HCT116 (cell line): ENCODE data around the gene LRRC42. TPM values are rescaled to one million over a fixed set of nuclear protein-coding genes. Genes with fewer than 3 reads are reported as not detected.

Experiments
- ATAC-seq: fragments of 200-7000 bp; cut with Tn5 transposase; 2 replicates; pipeline ENCODE4 v1.9.1; 2020; ENCODE audit warnings: mild to moderate bottlenecking, moderate library complexity
- BruUV-seq: library from RNA; stranded (reverse); fragments of 400-500 nt; replicated peaks from 2 replicates; lab custom pipeline; 2021; lab: Mats Ljungman, UMichigan
- CTCF ChIA-PET: fragments of 300-600 bp; sonication (Branson Sonifier 250); formaldehyde crosslinking; loops from one replicate; lab custom pipeline; 2021; ENCODE audit warnings: antibody characterized with exemption; lab: Charles Lee
- POLR2A ChIA-PET: fragments of 300-600, 350-600 bp; sonication (Branson Sonifier 250); formaldehyde crosslinking; loops from one replicate; lab custom pipeline; 2021; ENCODE audit warnings: antibody characterized with exemption; lab: Charles Lee
- RAD21 ChIA-PET, 2 experiments: fragments of 300-600 bp; sonication (Branson Sonifier 250); formaldehyde crosslinking; loops; one replicate each; lab custom pipeline; 2023; ENCODE audit warnings: low total read pairs in 2 of 2; ENCODE audit not compliant: uncharacterized antibody in 2 of 2, unreplicated experiment in 2 of 2, low non-redundant PET in 1 of 2; lab: Charles Lee
- DNase-seq: peaks from one replicate; pipeline ENCODE4 v3.0.0-alpha.2; 2010; ENCODE audit warnings: low read depth, low spot score
- H2AFZ ChIP-seq: fragments of 200-600 bp; shearing (Covaris generic), sonication (generic); 2 replicates; pipeline ENCODE4 v1.6.1; 2017; ENCODE audit warnings: low read depth, mixed run types, mixed read lengths, antibody characterized with exemption, low read length; ENCODE audit not compliant: poor library complexity, severe bottlenecking
- H3K27ac ChIP-seq: 2 replicates; pipeline ENCODE4 v1.5.1; 2012; ENCODE audit warnings: low read depth, low read length
- H3K27me3 ChIP-seq: fragments of 200-600 bp; sonication (generic); 2 replicates; pipeline ENCODE4 v1.6.1; 2016; ENCODE audit warnings: mixed run types, low read length, mixed read lengths; ENCODE audit not compliant: insufficient read depth
- H3K36me3 ChIP-seq, 2 experiments: fragments of 200-500 bp in 1 of 2; fragments of 200-600 bp in 1 of 2; sonication (Bioruptor generic) in 1 of 2; sonication (generic) in 1 of 2; 2 replicates each; pipeline versions ENCODE4 v1.5.1 to v1.6.1; 2014 to 2016; ENCODE audit warnings: low read length in 2 of 2, inconsistent platforms in 1 of 2, mixed read lengths in 1 of 2, mixed run types in 1 of 2; ENCODE audit not compliant: insufficient read depth in 2 of 2, control insufficient read depth in 1 of 2
- H3K4me1 ChIP-seq, 2 experiments: fragments of 200-600 bp in 1 of 2; sonication (generic) in 1 of 2; 2 replicates each; pipeline versions ENCODE4 v1.5.1 to v1.6.1; 2012 to 2017; ENCODE audit warnings: low read length in 2 of 2, inconsistent platforms in 1 of 2, mild to moderate bottlenecking in 1 of 2, mixed read lengths in 1 of 2, mixed run types in 1 of 2, moderate library complexity in 1 of 2; ENCODE audit not compliant: insufficient read depth in 2 of 2, control insufficient read depth in 1 of 2
- H3K4me2 ChIP-seq: fragments of 200-600 bp; sonication (generic); 2 replicates; pipeline ENCODE4 v1.6.1; 2017; ENCODE audit warnings: mixed run types, low read length, mixed read lengths
- H3K4me3 ChIP-seq, 2 experiments: fragments of 200-600 bp in 1 of 2; sonication (generic) in 1 of 2; replicated peaks in 1 of 2; 2 replicates each; pipeline ENCODE4 v1.5.1; 2011 to 2016; ENCODE audit warnings: low read length in 2 of 2, control low read depth in 1 of 2, low read depth in 1 of 2, mild to moderate bottlenecking in 1 of 2, mixed read lengths in 1 of 2, mixed run types in 1 of 2
- H3K79me2 ChIP-seq: fragments of 200-600 bp; sonication (generic); 2 replicates; pipeline ENCODE4 v1.6.1; 2017; ENCODE audit warnings: mild to moderate bottlenecking, mixed run types, low read length, moderate library complexity, mixed read lengths; ENCODE audit not compliant: insufficient read depth
- H3K9ac ChIP-seq: fragments of 200-600 bp; sonication (generic); 2 replicates; pipeline ENCODE4 v1.6.1; 2016; ENCODE audit warnings: low read length, mixed read lengths
- H3K9me2 ChIP-seq: fragments of 200-600 bp; sonication (generic), shearing (Covaris generic); 2 replicates; pipeline ENCODE4 v1.6.1; 2017; ENCODE audit warnings: mixed run types, mild to moderate bottlenecking, moderate library complexity; ENCODE audit not compliant: insufficient read depth
- H3K9me3 ChIP-seq, 2 experiments: fragments of 200-500 bp in 1 of 2; fragments of 200-600 bp in 1 of 2; sonication (Bioruptor generic) in 1 of 2; sonication (generic) in 1 of 2; 2 replicates each; pipeline ENCODE4 v1.6.1; 2014 to 2017; ENCODE audit warnings: low read length in 2 of 2, mixed read lengths in 2 of 2, inconsistent platforms in 1 of 2, low read depth in 1 of 2, mild to moderate bottlenecking in 1 of 2, mixed run types in 1 of 2, moderate library complexity in 1 of 2; ENCODE audit not compliant: control insufficient read depth in 1 of 2, insufficient read depth in 1 of 2
- H4K20me1 ChIP-seq: fragments of 200-600 bp; sonication (generic), shearing (Covaris generic); 2 replicates; pipeline ENCODE4 v1.6.1; 2017; ENCODE audit warnings: mixed run types, mild to moderate bottlenecking, moderate library complexity; ENCODE audit not compliant: insufficient read depth
- ATF3 ChIP-seq: IDR thresholded peaks from 2 replicates; pipeline ENCODE4 v1.6.1; 2012
- CEBPB ChIP-seq: IDR thresholded peaks from 2 replicates; pipeline ENCODE4 v1.6.1; 2012; ENCODE audit warnings: low read depth
- CTCF ChIP-seq, 3 experiments: fragments of 200-600 bp in 1 of 3; sonication (generic) in 1 of 3; IDR thresholded peaks in 2 of 3; conservative IDR thresholded peaks in 1 of 3; 2 replicates each; pipeline ENCODE4 v1.5.1; 2012 to 2017; ENCODE audit warnings: low read depth in 2 of 3, low read length in 2 of 3, antibody characterized with exemption in 1 of 3, borderline replicate concordance in 1 of 3, control low read depth in 1 of 3, mild to moderate bottlenecking in 1 of 3, mixed read lengths in 1 of 3, mixed run types in 1 of 3, moderate library complexity in 1 of 3; ENCODE audit not compliant: insufficient read depth in 1 of 3
- ELF1 ChIP-seq: IDR thresholded peaks from 2 replicates; pipeline ENCODE4 v1.6.1; 2012; ENCODE audit warnings: low read depth, borderline replicate concordance
- EZH2phosphoT487 ChIP-seq: fragments of 200-600 bp; IDR thresholded peaks from 2 replicates; pipeline ENCODE4 v1.6.1; 2018; ENCODE audit warnings: antibody characterized with exemption, borderline replicate concordance
- JUND ChIP-seq: IDR thresholded peaks from 2 replicates; pipeline ENCODE4 v1.6.1; 2012
- POLR2AphosphoS5 ChIP-seq: IDR thresholded peaks from 2 replicates; pipeline ENCODE4 v1.6.1; 2011; ENCODE audit warnings: mild to moderate bottlenecking, low read depth, low read length, moderate library complexity
- SP1 ChIP-seq: IDR thresholded peaks from 2 replicates; pipeline ENCODE4 v1.6.1; 2012; ENCODE audit warnings: low read depth
- YY1 ChIP-seq: IDR thresholded peaks from 2 replicates; pipeline ENCODE4 v1.6.1; 2011; ENCODE audit warnings: low read length, low read depth, moderate library complexity, mild to moderate bottlenecking; ENCODE audit not compliant: insufficient replicate concordance; ENCODE audit errors: extremely low read depth
- intact Hi-C: fragments of 100-400 bp; cut with micrococcal nuclease; formaldehyde crosslinking; loops from 2 replicates; pipeline ENCODE4 v1.10.0; 2022
- total RNA-seq: library from RNA; stranded (reverse); gene quantifications from one replicate; pipeline ENCODE4 v1.2.1, GENCODE V29; 2021; ENCODE audit not compliant: unreplicated experiment

Gene LRRC42
- total RNA-seq, 1 experiment from 2014 or later, result 62.5 TPM

- Histone ChIP-seq H3K27ac (no peak overlapping the region), H3K9me2 (no peaks in the 10 kb centered on the region), H3K9me3 (no peaks in the 10 kb centered on the region), H3K36me3 (no peaks in the 10 kb centered on the region), H3K27me3 (no peaks in the 10 kb centered on the region), H2AFZ (no peak overlapping the region), H3K9ac (no peak overlapping the region), H3K4me3 (no peak overlapping the region), H3K4me2 (no peak overlapping the region), H3K4me1 (peaks cover 0 to 4% of the 10 kb centered on the region in 2 experiments; a peak in 1 of 4 replicates), H4K20me1 (no peaks in the 10 kb centered on the region), H3K79me2 (no peaks in the 10 kb centered on the region)
- ChIA-PET POLR2A (no interaction called here), RAD21 (no interaction called here), CTCF (no interaction called here)
- DNase-seq (no peak), ATAC-seq (no peak)
- TF ChIP-seq YY1 (no peak), CEBPB (no peak), JUND (no peak), EZH2phosphoT487 (no peak), ELF1 (no peak), SP1 (no peak), CTCF (IDR thresholded peaks at IDR 0.05 in 2 of 3, conservative IDR thresholded peaks at IDR 0.05 in 1 of 3; ENCODE audit: borderline replicate concordance in 1 of 3, insufficient read depth in 1 of 3, low read depth in 2 of 3, low read length in 2 of 3) (no peak), ATF3 (no peak), POLR2AphosphoS5 (no peak)
- intact Hi-C loops, result no loop called here
- no TSS peak for BruUV-seq
Measured at GRCh38 chr1:53902235-53903138, 43.7 kb upstream of the LRRC42 start.
